COLO829 (cell line): ENCODE measurements around the gene EML6.
"Not testable (repeated sequence)": the region's sequence is repeated elsewhere in the genome, so short reads cannot be mapped to it uniquely, and the experiment has no call there.

Experiments used
- DNase-seq: peaks from one replicate; pipeline ENCODE4 v3.0.0; 2012; ENCODE audit warnings: low spot score

The EML6 gene

DNA sequence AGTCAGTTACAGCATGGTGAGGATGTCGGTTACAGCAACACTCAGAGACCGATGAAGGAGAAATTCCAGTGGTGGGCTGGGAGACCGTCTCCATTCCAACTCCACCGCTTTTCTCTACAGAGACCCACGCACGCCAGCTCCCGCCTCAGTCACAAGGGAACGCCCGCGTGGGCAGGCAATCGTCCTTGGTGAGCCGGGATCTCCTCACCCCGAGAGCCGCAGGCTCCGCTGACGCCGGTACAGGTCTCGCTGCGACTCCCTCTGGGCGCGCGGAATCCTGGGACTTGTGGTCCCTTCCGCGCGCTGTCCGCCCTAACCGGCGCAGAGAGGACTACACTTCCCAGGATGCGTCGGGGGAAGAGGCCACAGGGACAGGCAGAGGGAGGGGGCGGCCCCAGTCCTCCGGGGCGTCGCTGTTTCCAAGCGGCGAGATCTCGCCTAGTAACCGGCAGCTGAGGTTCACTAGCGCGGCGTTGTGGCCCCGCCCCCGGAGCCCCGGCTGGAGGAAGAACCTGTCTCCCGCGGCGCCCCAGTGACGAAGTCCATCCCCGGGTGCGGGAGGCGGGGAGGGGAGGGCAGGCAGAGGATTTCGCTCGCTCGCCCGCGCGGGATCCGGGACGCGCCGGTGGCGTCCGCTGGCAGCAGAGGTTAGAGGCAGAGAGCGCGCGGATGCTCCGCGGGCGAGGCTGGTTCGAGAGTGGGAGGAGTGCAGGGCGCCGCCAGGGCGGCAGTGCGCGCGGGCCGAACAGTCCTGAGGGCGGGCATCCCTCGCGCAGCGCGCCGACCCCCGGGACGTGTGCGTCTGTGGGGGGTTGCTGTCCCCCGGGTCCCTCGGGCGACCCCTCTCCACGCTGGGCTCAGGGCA is at the start of gene EML6:
Gene EML6 (plus strand): TSS at position 532 of the 865 bp plus-strand sequence. CDS start 1,400 bp downstream, outside the sequence.
- DNase-seq = peak; percentile 98

DNA sequence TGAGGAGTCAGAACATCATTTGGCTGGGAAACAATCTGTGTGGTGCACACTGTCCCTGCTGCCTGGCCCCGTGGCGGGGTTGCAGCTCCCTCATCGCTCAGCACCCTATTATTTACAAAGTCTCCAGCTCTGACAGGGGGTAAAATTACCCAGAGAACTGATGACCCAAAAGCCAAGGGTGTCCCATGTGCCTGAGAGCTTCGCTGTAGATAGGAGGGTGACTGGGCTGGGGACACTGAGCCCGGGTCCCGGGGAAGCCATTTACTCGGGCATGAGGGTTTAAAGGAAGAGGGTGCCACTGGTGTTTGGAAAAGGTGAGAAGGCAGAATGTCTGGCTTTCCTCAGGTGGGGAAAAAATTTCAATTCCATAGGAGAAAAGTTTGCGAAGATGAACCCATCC is 48.2 kb upstream of the EML6 start:
- no peak for DNase-seq

GRCh38 chr2:54675738-54676137 is 47.7 kb upstream of the EML6 start:
- DNase-seq = no peak

- DNase-seq = no peak
Measured at GRCh38 chr2:54676656-54677055, 46.8 kb upstream of the EML6 start.

- no peak for DNase-seq
Measured at GRCh38 chr2:54677476-54678265, 45.8 kb upstream of the EML6 start.

DNA sequence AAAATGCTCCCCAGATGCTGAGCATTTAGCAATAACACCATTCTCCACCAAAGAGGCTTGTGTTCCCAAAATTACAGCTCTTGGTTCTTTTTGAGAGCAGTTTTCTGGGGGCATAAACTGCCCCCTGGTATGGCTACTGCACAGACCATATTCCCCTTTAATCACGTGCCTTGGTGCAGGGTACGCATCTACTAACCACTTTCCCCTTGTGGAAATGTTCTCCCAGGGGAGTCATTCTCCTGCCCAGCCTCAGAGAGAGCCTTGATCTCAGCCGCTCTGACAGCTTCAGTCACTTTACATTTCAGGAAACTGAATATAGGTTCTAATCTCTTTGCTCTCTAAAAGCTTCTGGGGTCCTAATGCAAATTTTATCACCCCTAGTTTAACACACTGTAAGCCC is 44.7 kb upstream of the EML6 start:
- DNase-seq = no peak

GRCh38 chr2:54680397-54681041 is 42.9 kb upstream of the EML6 start:
- no peak for DNase-seq

GRCh38 chr2:54681416-54681815 is 42.0 kb upstream of the EML6 start:
- DNase-seq = no peak

DNA sequence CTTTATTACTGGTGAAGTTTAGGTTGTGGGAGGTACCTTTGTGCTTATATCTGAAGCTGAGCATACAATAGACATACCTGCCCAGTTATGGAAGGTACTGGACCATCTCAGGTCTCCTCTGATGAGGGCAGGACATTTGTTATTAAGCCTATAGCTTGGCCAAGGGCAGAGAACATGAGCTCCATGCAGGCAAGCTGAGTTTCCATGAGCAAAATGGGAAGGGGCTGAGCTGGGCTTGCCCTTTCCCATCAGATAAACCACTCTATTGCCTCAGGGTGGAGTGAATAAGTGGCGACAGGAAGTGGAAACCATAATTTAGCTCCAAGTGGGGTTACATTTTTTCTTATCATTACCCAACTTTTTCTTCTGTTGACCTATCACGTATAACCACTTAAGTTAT is 39.9 kb upstream of the EML6 start:
- DNase-seq = no peak

GRCh38 chr2:54685263-54685775 is 38.1 kb upstream of the EML6 start:
- DNase-seq = no peak

- DNase-seq = no peak
Measured at GRCh38 chr2:54687595-54688152, 35.8 kb upstream of the EML6 start.

DNA sequence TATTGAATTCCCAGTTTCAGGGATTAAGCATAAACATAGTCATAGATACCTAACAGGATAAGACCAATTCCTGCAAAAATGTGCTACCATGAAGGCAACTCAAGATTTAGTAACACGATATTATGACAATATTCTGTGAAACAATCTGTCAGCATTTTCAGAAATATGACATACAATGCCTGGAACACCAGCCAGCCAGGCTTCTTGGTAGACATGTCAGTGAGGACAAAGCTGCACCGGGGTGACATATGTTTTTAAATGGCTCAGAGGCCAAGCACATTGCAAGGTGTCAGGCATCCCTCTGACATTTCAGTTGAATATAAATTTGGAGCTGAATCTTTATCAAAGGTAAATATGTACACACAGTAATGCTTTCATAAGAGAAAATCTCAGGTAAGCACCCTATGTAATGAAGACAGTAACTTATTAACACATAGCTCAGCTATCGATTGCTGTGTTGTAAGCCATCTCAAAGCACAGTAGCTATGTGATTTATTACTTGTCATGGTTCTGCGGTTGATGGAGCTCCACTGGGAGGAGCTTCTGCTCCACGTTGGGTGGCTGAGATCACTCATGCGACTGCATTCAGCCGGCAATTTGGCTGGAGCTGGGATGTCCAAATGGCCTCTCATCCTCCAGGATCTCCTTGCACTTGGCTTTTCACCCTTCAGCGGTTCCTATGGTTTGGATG is 31.9 kb upstream of the EML6 start:
- no peak for DNase-seq

DNA sequence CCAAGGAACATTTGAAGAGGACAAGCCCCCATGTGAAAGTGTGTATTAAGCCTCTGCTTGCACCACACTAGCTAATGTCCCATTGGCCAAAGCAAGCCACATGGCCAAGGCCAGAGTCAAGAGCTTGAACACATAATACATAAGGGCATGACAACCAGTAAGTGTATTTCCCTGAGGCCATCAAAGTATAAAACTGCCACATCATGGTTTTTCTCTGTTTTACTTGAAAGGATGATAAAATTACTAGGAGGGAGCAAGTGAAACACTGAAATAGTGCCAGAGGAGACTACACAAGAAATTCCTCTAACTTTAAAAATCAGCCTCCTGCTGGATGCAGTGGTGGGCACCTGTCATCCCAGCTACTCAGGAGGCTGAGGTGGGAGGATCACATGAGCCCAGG is 30.9 kb upstream of the EML6 start:
- DNase-seq = no peak

DNA sequence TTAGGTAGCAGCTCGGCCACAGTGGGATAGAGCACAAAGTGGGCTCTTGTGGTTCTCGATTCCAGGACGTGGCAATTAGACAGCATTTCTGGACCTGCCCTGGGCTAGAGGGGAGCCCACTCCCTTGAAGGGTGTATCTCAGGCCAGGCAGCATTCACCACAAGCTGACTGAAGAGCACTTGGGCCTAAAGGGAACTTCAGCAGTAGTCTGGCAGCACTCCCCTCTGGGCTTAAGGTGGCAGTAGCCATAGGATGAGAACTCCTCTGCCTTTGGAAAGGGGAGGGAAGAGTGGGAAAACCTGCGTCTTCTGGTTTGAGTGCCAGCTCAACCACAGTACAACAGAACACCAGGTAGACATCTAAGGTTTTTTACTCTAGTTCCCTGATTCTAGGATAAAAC is 28.1 kb upstream of the EML6 start:
- DNase-seq = no peak

DNA sequence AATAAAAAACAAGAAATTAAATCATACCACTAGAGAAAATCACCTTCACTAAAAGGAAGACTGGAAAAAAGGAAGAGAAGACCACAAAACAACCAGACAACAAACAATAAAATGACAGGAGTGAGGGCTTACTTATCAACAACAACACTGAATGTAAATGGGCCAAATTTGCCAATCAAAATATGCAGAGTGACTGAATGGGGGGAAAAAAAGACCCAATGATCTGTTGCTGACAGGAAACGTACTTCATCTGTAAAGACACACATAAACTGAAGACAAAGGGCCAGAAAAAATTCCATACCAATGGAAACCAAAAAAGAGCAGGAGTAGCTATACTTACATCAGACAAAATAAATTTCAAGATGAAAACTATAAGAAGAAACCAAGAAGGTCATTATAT is 25.5 kb upstream of the EML6 start:
- no peak for DNase-seq

GRCh38 chr2:54698926-54699325 is 24.5 kb upstream of the EML6 start:
- not testable (repeated sequence) for DNase-seq

DNA sequence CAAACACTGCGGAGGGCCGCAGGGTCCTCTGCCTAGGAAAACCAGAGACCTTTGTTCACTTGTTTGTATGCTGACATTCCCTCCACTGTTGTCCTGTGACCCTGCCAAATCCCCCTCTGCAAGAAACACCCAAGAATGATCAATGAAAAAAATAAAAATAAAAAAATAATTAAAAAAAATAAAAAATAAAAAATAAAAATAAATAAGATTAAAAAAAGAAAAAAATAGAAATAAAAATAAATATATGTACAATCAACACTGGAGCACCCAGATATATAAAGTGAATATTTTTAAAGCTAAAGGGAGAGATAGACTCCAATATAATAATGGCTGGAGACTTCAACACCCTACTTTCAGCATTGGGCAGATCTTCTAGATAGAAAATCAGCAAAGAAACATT is 23.8 kb upstream of the EML6 start:
- no peak for DNase-seq

- DNase-seq = no peak
Measured at GRCh38 chr2:54701029-54701428, 22.4 kb upstream of the EML6 start.

DNA sequence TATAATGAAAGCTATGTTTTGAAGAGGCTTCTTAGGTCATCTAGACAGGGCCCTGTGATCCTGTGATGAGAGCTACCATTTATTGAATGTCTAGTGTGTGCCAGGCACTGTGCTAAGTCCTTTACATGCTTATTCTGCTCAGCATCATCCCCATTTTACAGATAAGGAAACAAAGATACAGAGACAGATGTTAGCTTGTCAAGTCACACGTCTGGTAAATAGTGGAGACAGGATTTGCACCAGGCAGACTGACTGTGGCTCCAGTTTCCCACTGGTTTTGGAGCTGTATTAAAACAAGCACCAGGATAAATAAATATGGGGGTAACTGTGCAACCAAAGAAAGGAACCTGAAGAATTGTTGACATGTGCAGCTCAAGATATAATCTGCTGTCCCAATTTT is 19.2 kb upstream of the EML6 start:
- no peak for DNase-seq

- DNase-seq = peak; percentile 47
Measured at GRCh38 chr2:54704688-54705605, 18.5 kb upstream of the EML6 start.

GRCh38 chr2:54706622-54707021 is 16.8 kb upstream of the EML6 start:
- DNase-seq = no peak
